Measurements from ENCODE around the gene MECP2. TPM values are rescaled to one million over a fixed set of nuclear protein-coding genes. Genes with fewer than 3 reads are reported as not detected.

The MECP2 gene
- total and polyA plus RNA-seq, 2 of the 13 experiments (the other 11 are each of a cell fraction or from before 2014, with no cell fraction given): 7.9 to 18.1 TPM

DNA sequence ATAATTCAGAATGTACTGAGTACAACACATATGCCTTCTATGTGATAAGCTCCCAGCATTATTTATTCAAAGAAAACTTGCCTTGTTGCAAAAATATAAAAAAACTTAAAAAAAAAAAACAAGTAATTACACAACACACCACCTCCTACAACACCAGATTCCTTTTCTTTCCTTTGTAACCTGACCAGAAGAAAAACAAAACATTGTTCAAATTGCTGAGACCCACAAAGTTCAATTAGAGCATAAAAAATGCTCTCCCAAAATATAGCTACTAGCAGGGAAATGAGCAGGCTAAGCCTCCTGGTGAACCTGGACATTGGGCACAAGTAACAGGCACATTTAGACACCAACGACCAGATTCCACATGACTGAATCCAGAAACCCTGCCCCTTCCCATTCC is 38.3 kb downstream of the MECP2 start (continued):
- TF ChIP-seq HOMEZ (CRISPR knock-in tag; IDR thresholded peaks at IDR 0.05; ENCODE audit: low read depth): no peak
- TF ChIP-seq HNRNPLL (IDR thresholded peaks at IDR 0.05; ENCODE audit: low read depth, low read length, poor library complexity, severe bottlenecking): no peak

- no peak overlapping the region for H3K4me3 ChIP-seq (replicated peaks in 1 of 3; ENCODE audit: insufficient read depth in 1 of 3, low read depth in 2 of 3, low read length in 3 of 3)
- CTCF ChIA-PET (ENCODE audit: low intra/inter-chr PET ratio, low total read pairs): no interaction called here
- H3K9me3 ChIP-seq (ENCODE audit: low read length): no peaks in the 10 kb centered on the region
- no peaks in the 10 kb centered on the region for H3K27me3 ChIP-seq (ENCODE audit: control insufficient read depth in 1 of 2, insufficient read depth in 2 of 2, low read length in 2 of 2)
- no peak for DNase-seq (ENCODE audit: low spot score)
- no peak overlapping the region for H3K27ac ChIP-seq (ENCODE audit: extremely low read length, insufficient read depth, low read length)
- POLR2A ChIA-PET: no interaction called here
- H3K9ac ChIP-seq (ENCODE audit: insufficient read depth, low read depth, low read length): no peak overlapping the region
- H3K36me3 ChIP-seq (replicated peaks in 1 of 2; ENCODE audit: control insufficient read depth in 1 of 2, insufficient read depth in 2 of 2, low read length in 2 of 2): peaks cover 0 to 17% of the 10 kb centered on the region in 2 experiments; a peak in 3 of 5 replicates
- H3K79me2 ChIP-seq (ENCODE audit: insufficient read depth, low read length): peaks cover 32% of the 10 kb centered on the region
- peaks cover 33% of the 10 kb centered on the region for H3K4me1 ChIP-seq (ENCODE audit: insufficient read depth, low read length)
- WGBS (ENCODE audit: low lambda C conversion rate): 100% methylated on average over 2 of the region's 11 CpGs
- ATAC-seq: no peak
- in situ Hi-C loops (cut with HindIII; ENCODE audit: extremely low pct_ligation_motif_present, low pct_unique_long_range_greater_than_20kb): no loop called here
- H2AFZ ChIP-seq (ENCODE audit: low read length): no peak overlapping the region
- no peak overlapping the region for H3K4me2 ChIP-seq (ENCODE audit: low read depth, low read length)
- H4K20me1 ChIP-seq (ENCODE audit: insufficient read depth, low read length): no peaks in the 10 kb centered on the region
- intact Hi-C loops (cut with micrococcal nuclease; ENCODE audit: unreplicated experiment): no loop called here
- no TSS peak for BruUV-seq (replicated peaks)
- FAIRE-seq: no peak
- TF ChIP-seq, protein P1, sequence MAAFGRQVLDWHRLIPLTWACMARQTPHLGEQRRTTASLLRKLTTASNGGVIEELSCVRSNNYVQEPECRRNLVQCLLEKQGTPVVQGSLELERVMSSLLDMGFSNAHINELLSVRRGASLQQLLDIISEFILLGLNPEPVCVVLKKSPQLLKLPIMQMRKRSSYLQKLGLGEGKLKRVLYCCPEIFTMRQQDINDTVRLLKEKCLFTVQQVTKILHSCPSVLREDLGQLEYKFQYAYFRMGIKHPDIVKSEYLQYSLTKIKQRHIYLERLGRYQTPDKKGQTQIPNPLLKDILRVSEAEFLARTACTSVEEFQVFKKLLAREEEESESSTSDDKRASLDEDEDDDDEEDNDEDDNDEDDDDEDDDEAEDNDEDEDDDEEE (CRISPR knock-in tag; IDR thresholded peaks at IDR 0.05): no peak
- TF ChIP-seq THAP8 (CRISPR knock-in tag; IDR thresholded peaks at IDR 0.05; ENCODE audit: borderline replicate concordance): no peak
- TF ChIP-seq, protein P2, sequence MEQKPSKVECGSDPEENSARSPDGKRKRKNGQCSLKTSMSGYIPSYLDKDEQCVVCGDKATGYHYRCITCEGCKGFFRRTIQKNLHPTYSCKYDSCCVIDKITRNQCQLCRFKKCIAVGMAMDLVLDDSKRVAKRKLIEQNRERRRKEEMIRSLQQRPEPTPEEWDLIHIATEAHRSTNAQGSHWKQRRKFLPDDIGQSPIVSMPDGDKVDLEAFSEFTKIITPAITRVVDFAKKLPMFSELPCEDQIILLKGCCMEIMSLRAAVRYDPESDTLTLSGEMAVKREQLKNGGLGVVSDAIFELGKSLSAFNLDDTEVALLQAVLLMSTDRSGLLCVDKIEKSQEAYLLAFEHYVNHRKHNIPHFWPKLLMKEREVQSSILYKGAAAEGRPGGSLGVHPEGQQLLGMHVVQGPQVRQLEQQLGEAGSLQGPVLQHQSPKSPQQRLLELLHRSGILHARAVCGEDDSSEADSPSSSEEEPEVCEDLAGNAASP (CRISPR knock-in tag; IDR thresholded peaks at IDR 0.05; ENCODE audit: borderline replicate concordance): no peak
- TF ChIP-seq ZNF761 (CRISPR knock-in tag; conservative IDR thresholded peaks at IDR 0.05): no peak
- no peak for TF ChIP-seq ARNTL (CRISPR knock-in tag; IDR thresholded peaks at IDR 0.05)
- TF ChIP-seq, protein P3, sequence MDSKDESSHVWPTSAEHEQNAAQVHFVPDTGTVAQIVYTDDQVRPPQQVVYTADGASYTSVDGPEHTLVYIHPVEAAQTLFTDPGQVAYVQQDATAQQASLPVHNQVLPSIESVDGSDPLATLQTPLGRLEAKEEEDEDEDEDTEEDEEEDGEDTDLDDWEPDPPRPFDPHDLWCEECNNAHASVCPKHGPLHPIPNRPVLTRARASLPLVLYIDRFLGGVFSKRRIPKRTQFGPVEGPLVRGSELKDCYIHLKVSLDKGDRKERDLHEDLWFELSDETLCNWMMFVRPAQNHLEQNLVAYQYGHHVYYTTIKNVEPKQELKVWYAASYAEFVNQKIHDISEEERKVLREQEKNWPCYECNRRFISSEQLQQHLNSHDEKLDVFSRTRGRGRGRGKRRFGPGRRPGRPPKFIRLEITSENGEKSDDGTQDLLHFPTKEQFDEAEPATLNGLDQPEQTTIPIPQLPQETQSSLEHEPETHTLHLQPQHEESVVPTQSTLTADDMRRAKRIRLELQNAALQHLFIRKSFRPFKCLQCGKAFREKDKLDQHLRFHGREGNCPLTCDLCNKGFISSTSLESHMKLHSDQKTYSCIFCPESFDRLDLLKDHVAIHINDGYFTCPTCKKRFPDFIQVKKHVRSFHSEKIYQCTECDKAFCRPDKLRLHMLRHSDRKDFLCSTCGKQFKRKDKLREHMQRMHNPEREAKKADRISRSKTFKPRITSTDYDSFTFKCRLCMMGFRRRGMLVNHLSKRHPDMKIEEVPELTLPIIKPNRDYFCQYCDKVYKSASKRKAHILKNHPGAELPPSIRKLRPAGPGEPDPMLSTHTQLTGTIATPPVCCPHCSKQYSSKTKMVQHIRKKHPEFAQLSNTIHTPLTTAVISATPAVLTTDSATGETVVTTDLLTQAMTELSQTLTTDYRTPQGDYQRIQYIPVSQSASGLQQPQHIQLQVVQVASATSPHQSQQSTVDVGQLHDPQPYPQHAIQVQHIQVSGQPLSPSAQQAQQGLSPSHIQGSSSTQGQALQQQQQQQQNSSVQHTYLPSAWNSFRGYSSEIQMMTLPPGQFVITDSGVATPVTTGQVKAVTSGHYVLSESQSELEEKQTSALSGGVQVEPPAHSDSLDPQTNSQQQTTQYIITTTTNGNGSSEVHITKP (CRISPR knock-in tag; IDR thresholded peaks at IDR 0.05; ENCODE audit: low read depth): no peak
- TF ChIP-seq, protein P4, sequence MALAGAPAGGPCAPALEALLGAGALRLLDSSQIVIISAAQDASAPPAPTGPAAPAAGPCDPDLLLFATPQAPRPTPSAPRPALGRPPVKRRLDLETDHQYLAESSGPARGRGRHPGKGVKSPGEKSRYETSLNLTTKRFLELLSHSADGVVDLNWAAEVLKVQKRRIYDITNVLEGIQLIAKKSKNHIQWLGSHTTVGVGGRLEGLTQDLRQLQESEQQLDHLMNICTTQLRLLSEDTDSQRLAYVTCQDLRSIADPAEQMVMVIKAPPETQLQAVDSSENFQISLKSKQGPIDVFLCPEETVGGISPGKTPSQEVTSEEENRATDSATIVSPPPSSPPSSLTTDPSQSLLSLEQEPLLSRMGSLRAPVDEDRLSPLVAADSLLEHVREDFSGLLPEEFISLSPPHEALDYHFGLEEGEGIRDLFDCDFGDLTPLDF (CRISPR knock-in tag; IDR thresholded peaks at IDR 0.05): no peak
- TF ChIP-seq XBP1 (CRISPR knock-in tag; IDR thresholded peaks at IDR 0.05): no peak
- TF ChIP-seq MAFG (CRISPR knock-in tag; IDR thresholded peaks at IDR 0.05): no peak
- no peak for TF ChIP-seq POLR2A (IDR thresholded peaks at IDR 0.05; ENCODE audit: insufficient read depth in 1 of 2, low read depth in 2 of 2, low read length in 2 of 2)
These were observed 39.1 kb downstream of the MECP2 start for GRCh38 chrX:154058214-154058997.
